ENCODE results near the gene RAP2A. TPM values are rescaled to one million over a fixed set of nuclear protein-coding genes. Genes with fewer than 3 reads are reported as not detected.

Gene RAP2A
- total RNA-seq, 1 donor from 2014 or later, result 46.6 TPM

DNA sequence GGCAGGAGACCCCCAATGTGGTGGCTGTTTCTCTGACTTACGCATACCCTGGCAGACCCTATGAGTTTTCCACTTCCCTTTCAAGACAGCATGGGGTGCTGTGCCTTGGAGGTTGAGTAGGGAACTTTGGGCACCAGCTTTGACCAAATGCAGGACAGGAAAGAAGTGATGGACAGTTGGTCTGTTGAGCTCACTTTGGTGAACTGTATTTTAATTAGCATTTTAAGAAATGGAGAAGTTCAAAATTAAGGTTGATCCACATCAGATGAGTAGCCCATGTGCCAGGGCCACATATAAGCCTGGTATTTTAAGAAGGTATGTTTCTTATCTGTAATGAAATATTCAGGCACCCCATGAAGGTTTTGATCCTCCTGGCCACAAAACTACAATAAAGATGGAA, 46.1 kb upstream of the RAP2A start:
- H3K9ac ChIP-seq (ENCODE audit: low read length), result no peak overlapping the region
- Mint-ChIP-seq H3K27me3 (ENCODE audit: low read depth, unreplicated experiment) (no peaks in the 10 kb centered on the region), H3K36me3 (ENCODE audit: low read depth, unreplicated experiment) (peaks cover 20% of the 10 kb centered on the region), H3K9me3 (ENCODE audit: unreplicated experiment) (no peaks in the 10 kb centered on the region), H3K4me3 (ENCODE audit: unreplicated experiment) (no peak overlapping the region), H3K4me1 (ENCODE audit: low read depth, unreplicated experiment) (peaks cover 23% of the 10 kb centered on the region), H3K27ac (ENCODE audit: unreplicated experiment) (no peak overlapping the region)
- no peak overlapping the region for H3K4me2 ChIP-seq (ENCODE audit: low read length)
- no peak overlapping the region for H3K4me3 ChIP-seq (ENCODE audit: insufficient read depth, low read depth, low read length)
- H2AFZ ChIP-seq (ENCODE audit: low read depth, low read length), result no peak overlapping the region
- no peak for FAIRE-seq
- no peaks in the 10 kb centered on the region for H3K79me2 ChIP-seq (ENCODE audit: insufficient read depth, low read length)
- H3K4me1 ChIP-seq (ENCODE audit: insufficient read depth, low read length), result no peaks in the 10 kb centered on the region
- H4K20me1 ChIP-seq (ENCODE audit: insufficient read depth, low read length), result peaks cover 4% of the 10 kb centered on the region
- H3K27me3 ChIP-seq (ENCODE audit: insufficient read depth, low read length), result no peaks in the 10 kb centered on the region
- TF ChIP-seq, protein P1, sequence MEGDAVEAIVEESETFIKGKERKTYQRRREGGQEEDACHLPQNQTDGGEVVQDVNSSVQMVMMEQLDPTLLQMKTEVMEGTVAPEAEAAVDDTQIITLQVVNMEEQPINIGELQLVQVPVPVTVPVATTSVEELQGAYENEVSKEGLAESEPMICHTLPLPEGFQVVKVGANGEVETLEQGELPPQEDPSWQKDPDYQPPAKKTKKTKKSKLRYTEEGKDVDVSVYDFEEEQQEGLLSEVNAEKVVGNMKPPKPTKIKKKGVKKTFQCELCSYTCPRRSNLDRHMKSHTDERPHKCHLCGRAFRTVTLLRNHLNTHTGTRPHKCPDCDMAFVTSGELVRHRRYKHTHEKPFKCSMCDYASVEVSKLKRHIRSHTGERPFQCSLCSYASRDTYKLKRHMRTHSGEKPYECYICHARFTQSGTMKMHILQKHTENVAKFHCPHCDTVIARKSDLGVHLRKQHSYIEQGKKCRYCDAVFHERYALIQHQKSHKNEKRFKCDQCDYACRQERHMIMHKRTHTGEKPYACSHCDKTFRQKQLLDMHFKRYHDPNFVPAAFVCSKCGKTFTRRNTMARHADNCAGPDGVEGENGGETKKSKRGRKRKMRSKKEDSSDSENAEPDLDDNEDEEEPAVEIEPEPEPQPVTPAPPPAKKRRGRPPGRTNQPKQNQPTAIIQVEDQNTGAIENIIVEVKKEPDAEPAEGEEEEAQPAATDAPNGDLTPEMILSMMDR (IDR thresholded peaks at IDR 0.05; ENCODE audit: insufficient read depth, low read depth, low read length), result no peak
- no peak for TF ChIP-seq EZH2 (IDR thresholded peaks at IDR 0.05; ENCODE audit: insufficient read depth, low read length)
- no peak for DNase-seq (ENCODE audit: low read depth)
- peaks cover 13% of the 10 kb centered on the region for H3K36me3 ChIP-seq (ENCODE audit: insufficient read depth, low read length)
- no peaks in the 10 kb centered on the region for H3K9me3 ChIP-seq (ENCODE audit: insufficient read depth, low read depth, low read length)
- H3K27ac ChIP-seq (ENCODE audit: low read depth, low read length), result no peak overlapping the region

DNA sequence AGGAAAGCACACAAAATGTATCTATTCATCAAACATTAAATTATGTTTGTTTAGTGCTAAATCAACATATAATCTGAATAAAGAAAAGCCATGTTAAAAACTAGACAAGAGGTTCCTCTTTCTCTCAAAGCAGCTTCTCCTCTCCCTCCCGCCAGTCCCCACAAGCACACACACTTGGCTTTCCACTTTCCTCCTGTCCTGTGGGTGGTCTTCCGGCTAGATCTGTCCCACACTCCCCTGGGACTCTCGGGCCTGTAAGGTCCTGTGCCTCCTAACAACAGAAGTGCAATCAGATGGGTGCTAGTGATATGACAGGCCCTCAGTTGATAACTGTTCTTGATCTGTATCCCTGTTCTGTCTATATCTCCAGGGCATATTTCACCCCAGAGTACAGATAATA, 45.6 kb upstream of the RAP2A start:
- H3K9ac ChIP-seq (ENCODE audit: low read length), result no peak overlapping the region
- H4K20me1 ChIP-seq (ENCODE audit: insufficient read depth, low read length), result peaks cover 4% of the 10 kb centered on the region
- no peak overlapping the region for H3K27ac ChIP-seq (ENCODE audit: low read depth, low read length)
- no peaks in the 10 kb centered on the region for H3K79me2 ChIP-seq (ENCODE audit: insufficient read depth, low read length)
- H3K9me3 ChIP-seq (ENCODE audit: insufficient read depth, low read depth, low read length), result no peaks in the 10 kb centered on the region
- Mint-ChIP-seq H3K4me1 (ENCODE audit: low read depth, unreplicated experiment) (peaks cover 23% of the 10 kb centered on the region), H3K27me3 (ENCODE audit: low read depth, unreplicated experiment) (no peaks in the 10 kb centered on the region), H3K4me3 (ENCODE audit: unreplicated experiment) (no peak overlapping the region), H3K27ac (ENCODE audit: unreplicated experiment) (no peak overlapping the region), H3K36me3 (ENCODE audit: low read depth, unreplicated experiment) (peaks cover 19% of the 10 kb centered on the region), H3K9me3 (ENCODE audit: unreplicated experiment) (no peaks in the 10 kb centered on the region)
- no peak overlapping the region for H2AFZ ChIP-seq (ENCODE audit: low read depth, low read length)
- no peaks in the 10 kb centered on the region for H3K27me3 ChIP-seq (ENCODE audit: insufficient read depth, low read length)
- H3K4me3 ChIP-seq (ENCODE audit: insufficient read depth, low read depth, low read length), result no peak overlapping the region
- no peak overlapping the region for H3K4me2 ChIP-seq (ENCODE audit: low read length)
- H3K4me1 ChIP-seq (ENCODE audit: insufficient read depth, low read length), result no peaks in the 10 kb centered on the region
- TF ChIP-seq, protein P1 (IDR thresholded peaks at IDR 0.05; ENCODE audit: insufficient read depth, low read depth, low read length), result no peak
- TF ChIP-seq EZH2 (IDR thresholded peaks at IDR 0.05; ENCODE audit: insufficient read depth, low read length), result no peak
- DNase-seq (ENCODE audit: low read depth) (no peak), FAIRE-seq (no peak)
- peaks cover 10% of the 10 kb centered on the region for H3K36me3 ChIP-seq (ENCODE audit: insufficient read depth, low read length)

- H3K27me3 Mint-ChIP-seq (ENCODE audit: low read depth, unreplicated experiment), result no peaks in the 10 kb centered on the region
- H3K4me3 ChIP-seq (ENCODE audit: insufficient read depth, low read depth, low read length), result no peak overlapping the region
- no peak overlapping the region for H3K27ac ChIP-seq (ENCODE audit: low read depth, low read length)
- no peak overlapping the region for H2AFZ ChIP-seq (ENCODE audit: low read depth, low read length)
- H3K9me3 ChIP-seq (ENCODE audit: insufficient read depth, low read depth, low read length), result no peaks in the 10 kb centered on the region
- H3K9ac ChIP-seq (ENCODE audit: low read length), result no peak overlapping the region
- peaks cover 21% of the 10 kb centered on the region for H3K4me1 Mint-ChIP-seq (ENCODE audit: low read depth, unreplicated experiment)
- H3K9me3 Mint-ChIP-seq (ENCODE audit: unreplicated experiment), result no peaks in the 10 kb centered on the region
- peaks cover 4% of the 10 kb centered on the region for H4K20me1 ChIP-seq (ENCODE audit: insufficient read depth, low read length)
- H3K4me3 Mint-ChIP-seq (ENCODE audit: unreplicated experiment), result no peak overlapping the region
- peaks cover 24% of the 10 kb centered on the region for H3K36me3 Mint-ChIP-seq (ENCODE audit: low read depth, unreplicated experiment)
- no peaks in the 10 kb centered on the region for H3K4me1 ChIP-seq (ENCODE audit: insufficient read depth, low read length)
- FAIRE-seq (peak; percentile 74), DNase-seq (ENCODE audit: low read depth) (peak; percentile 37)
- no peak overlapping the region for H3K27ac Mint-ChIP-seq (ENCODE audit: unreplicated experiment)
- no peak for TF ChIP-seq EZH2 (IDR thresholded peaks at IDR 0.05; ENCODE audit: insufficient read depth, low read length)
- TF ChIP-seq, protein P1 (IDR thresholded peaks at IDR 0.05; ENCODE audit: insufficient read depth, low read depth, low read length), result no peak
- peaks cover 10% of the 10 kb centered on the region for H3K36me3 ChIP-seq (ENCODE audit: insufficient read depth, low read length)
- no peaks in the 10 kb centered on the region for H3K79me2 ChIP-seq (ENCODE audit: insufficient read depth, low read length)
- no peak overlapping the region for H3K4me2 ChIP-seq (ENCODE audit: low read length)
- H3K27me3 ChIP-seq (ENCODE audit: insufficient read depth, low read length), result no peaks in the 10 kb centered on the region
Observed at GRCh38 chr13:97390941-97391600, 42.9 kb upstream of the RAP2A start.
